H9 (cell line): ENCODE measurements around the gene NAGK. TPM values are rescaled to one million over a fixed set of nuclear protein-coding genes. Genes with fewer than 3 reads are reported as not detected.
A peak's percentile ranks its signal among the peaks of the same experiment; 100 is the strongest.

ENCODE experiments used
- DNase-seq: peaks from one replicate; pipeline ENCODE4 v3.0.0-alpha.2; 2017
- H2AFZ ChIP-seq: one replicate; pipeline ENCODE4 v1.6.1; 2013; ENCODE audit warnings: mild to moderate bottlenecking, low read length, control low read depth, moderate library complexity
- H2AK5ac ChIP-seq: 2 replicates; pipeline ENCODE4 v1.6.1; 2013; ENCODE audit warnings: low read length, control low read depth, mixed read lengths; ENCODE audit not compliant: insufficient read length
- H2BK120ac ChIP-seq: one replicate; pipeline ENCODE4 v1.6.1; 2013; ENCODE audit warnings: low read depth, mild to moderate bottlenecking, low read length, control low read depth, inconsistent platforms; ENCODE audit not compliant: poor library complexity, severe bottlenecking
- H2BK12ac ChIP-seq: 2 replicates; pipeline ENCODE4 v1.6.1; 2013; ENCODE audit warnings: low read length, control low read depth, mixed read lengths, low read depth; ENCODE audit not compliant: insufficient read length
- H2BK15ac ChIP-seq: 2 replicates; pipeline ENCODE4 v1.6.1; 2013; ENCODE audit warnings: low read depth, low read length, control low read depth
- H2BK20ac ChIP-seq: one replicate; pipeline ENCODE4 v1.6.1; 2013; ENCODE audit warnings: low read depth, mild to moderate bottlenecking, low read length, control low read depth, inconsistent platforms; ENCODE audit not compliant: poor library complexity, severe bottlenecking
- H2BK5ac ChIP-seq: 2 replicates; pipeline ENCODE4 v1.6.1; 2013; ENCODE audit warnings: low read length, control low read depth, mixed read lengths; ENCODE audit not compliant: insufficient read length
- H3K14ac ChIP-seq: 2 replicates; pipeline ENCODE4 v1.6.1; 2013; ENCODE audit warnings: low read length, control low read depth; ENCODE audit not compliant: insufficient read depth
- H3K18ac ChIP-seq: 2 replicates; pipeline ENCODE4 v1.6.1; 2013; ENCODE audit warnings: low read depth, mild to moderate bottlenecking, mixed read lengths, low read length, control low read depth; ENCODE audit not compliant: insufficient read length
- H3K23ac ChIP-seq: 2 replicates; pipeline ENCODE4 v1.6.1; 2013; ENCODE audit warnings: low read length, control low read depth, mixed read lengths, low read depth; ENCODE audit not compliant: insufficient read length
- H3K23me2 ChIP-seq: 2 replicates; pipeline ENCODE4 v1.6.1; 2013; ENCODE audit warnings: low read depth, mild to moderate bottlenecking, mixed read lengths, low read length, control low read depth; ENCODE audit not compliant: insufficient read length, poor library complexity, severe bottlenecking
- H3K27ac ChIP-seq: 2 replicates; pipeline ENCODE4 v1.5.1; 2013; ENCODE audit warnings: low read length, control low read depth, mixed read lengths, low read depth; ENCODE audit not compliant: insufficient read length
- H3K27me3 ChIP-seq: 2 replicates; pipeline ENCODE4 v1.6.1; 2013; ENCODE audit warnings: low read length, control low read depth, inconsistent platforms; ENCODE audit not compliant: insufficient read depth
- H3K4ac ChIP-seq: 2 replicates; pipeline ENCODE4 v1.6.1; 2013; ENCODE audit warnings: low read depth, mild to moderate bottlenecking, control low read depth, inconsistent platforms, low read length, moderate library complexity
- H3K4me1 ChIP-seq: 2 replicates; pipeline ENCODE4 v1.6.1; 2013; ENCODE audit warnings: low read length, control low read depth, inconsistent platforms; ENCODE audit not compliant: insufficient read depth
- H3K4me2 ChIP-seq: 2 replicates; pipeline ENCODE4 v1.6.1; 2013; ENCODE audit warnings: low read length, control low read depth, mixed read lengths; ENCODE audit not compliant: insufficient read length, insufficient read depth
- H3K56ac ChIP-seq: 2 replicates; pipeline ENCODE4 v1.6.1; 2013; ENCODE audit warnings: low read depth, mild to moderate bottlenecking, mixed read lengths, low read length, control low read depth; ENCODE audit not compliant: insufficient read length
- H3K79me1 ChIP-seq: 2 replicates; pipeline ENCODE4 v1.6.1; 2013; ENCODE audit warnings: low read depth, mild to moderate bottlenecking, moderate library complexity, low read length, control low read depth, inconsistent platforms; ENCODE audit not compliant: insufficient read depth, poor library complexity, severe bottlenecking
- H3K79me2 ChIP-seq: 2 replicates; pipeline ENCODE4 v1.6.1; 2013; ENCODE audit warnings: low read length, control low read depth, inconsistent platforms; ENCODE audit not compliant: insufficient read depth
- H3K9ac ChIP-seq: 2 replicates; pipeline ENCODE4 v1.6.1; 2013; ENCODE audit warnings: low read length, control low read depth, mixed read lengths; ENCODE audit not compliant: insufficient read length; ENCODE audit errors: extremely low read depth
- H3K9me3 ChIP-seq: one replicate; pipeline ENCODE4 v1.6.1; 2013; ENCODE audit warnings: low read depth, low read length, inconsistent platforms; ENCODE audit not compliant: control insufficient read depth
- H3T11ph ChIP-seq: one replicate; pipeline ENCODE4 v1.6.1; 2013; ENCODE audit warnings: mild to moderate bottlenecking, low read length, control low read depth, inconsistent platforms
- H4K20me1 ChIP-seq: one replicate; pipeline ENCODE4 v1.6.1; 2013; ENCODE audit not compliant: control insufficient read depth, insufficient read length, insufficient read depth
- H4K5ac ChIP-seq: 2 replicates; pipeline ENCODE4 v1.6.1; 2013; ENCODE audit warnings: low read depth, mild to moderate bottlenecking, mixed read lengths, low read length, control low read depth; ENCODE audit not compliant: insufficient read length
- H4K8ac ChIP-seq: replicated peaks from 2 replicates; pipeline ENCODE4 v1.6.1; 2013; ENCODE audit warnings: low read length, control low read depth, mixed read lengths, low read depth; ENCODE audit not compliant: insufficient read length
- H4K91ac ChIP-seq: 2 replicates; pipeline ENCODE4 v1.6.1; 2013; ENCODE audit warnings: low read depth, mild to moderate bottlenecking, moderate library complexity, mixed read lengths, low read length, control low read depth; ENCODE audit not compliant: insufficient read length
- H3K27ac Mint-ChIP-seq, 3 experiments: 2 replicates in 2 of 3; 3 replicates in 1 of 3; pipeline ENCODE4 v1.8.0; 2020 to 2021; ENCODE audit warnings: mixed read lengths in 3 of 3, mild to moderate bottlenecking in 1 of 3, moderate library complexity in 1 of 3
- H3K27me3 Mint-ChIP-seq: 2 replicates; pipeline ENCODE4 v1.8.0; 2021; ENCODE audit warnings: low read depth, mild to moderate bottlenecking, moderate library complexity, mixed read lengths
- H3K36me3 Mint-ChIP-seq, 3 experiments: 2 replicates in 2 of 3; 3 replicates in 1 of 3; pipeline ENCODE4 v1.8.0; 2020 to 2021; ENCODE audit warnings: low read depth in 3 of 3, mixed read lengths in 3 of 3; ENCODE audit not compliant: insufficient read depth in 1 of 3
- H3K4me1 Mint-ChIP-seq, 2 experiments: 2 replicates each; pipeline ENCODE4 v1.8.0; 2020; ENCODE audit warnings: mixed read lengths in 2 of 2
- H3K4me3 Mint-ChIP-seq, 2 experiments: 2 replicates in 1 of 2; 3 replicates in 1 of 2; pipeline ENCODE4 v1.8.0; 2020 to 2021; ENCODE audit warnings: mild to moderate bottlenecking in 2 of 2, mixed read lengths in 2 of 2, moderate library complexity in 1 of 2
- H3K9me3 Mint-ChIP-seq, 2 experiments: 2 replicates in 1 of 2; 3 replicates in 1 of 2; pipeline ENCODE4 v1.8.0; 2020; ENCODE audit warnings: mild to moderate bottlenecking in 2 of 2, mixed read lengths in 2 of 2, moderate library complexity in 1 of 2
- WGBS: extraction: QIAGEN DNeasy Blood & Tissue Kit; methylation state at CpG from one replicate; pipeline ENCODE4 v1.1.7; 2013; ENCODE audit warnings: missing lambda C conversion rate, low lambda C conversion rate, mixed read lengths; ENCODE audit not compliant: insufficient read length; ENCODE audit errors: extremely low coverage; 5-methylcytosine and 5-hydroxymethylcytosine counted together
- total RNA-seq: library from RNA; stranded (reverse); gene quantifications from 2 replicates; pipeline ENCODE4 v1.2.1, GENCODE V29; 2021
- TF ChIP-seq, protein P1 (sequence below): fragments of 200-600 bp; sonication (generic); conservative IDR thresholded peaks from 3 replicates; pipeline ENCODE4 v1.8.0; 2021; ENCODE audit warnings: antibody characterized with exemption, mild to moderate bottlenecking

The NAGK gene
- total RNA-seq, 1 experiment from 2014 or later, result 74.4 TPM

DNA sequence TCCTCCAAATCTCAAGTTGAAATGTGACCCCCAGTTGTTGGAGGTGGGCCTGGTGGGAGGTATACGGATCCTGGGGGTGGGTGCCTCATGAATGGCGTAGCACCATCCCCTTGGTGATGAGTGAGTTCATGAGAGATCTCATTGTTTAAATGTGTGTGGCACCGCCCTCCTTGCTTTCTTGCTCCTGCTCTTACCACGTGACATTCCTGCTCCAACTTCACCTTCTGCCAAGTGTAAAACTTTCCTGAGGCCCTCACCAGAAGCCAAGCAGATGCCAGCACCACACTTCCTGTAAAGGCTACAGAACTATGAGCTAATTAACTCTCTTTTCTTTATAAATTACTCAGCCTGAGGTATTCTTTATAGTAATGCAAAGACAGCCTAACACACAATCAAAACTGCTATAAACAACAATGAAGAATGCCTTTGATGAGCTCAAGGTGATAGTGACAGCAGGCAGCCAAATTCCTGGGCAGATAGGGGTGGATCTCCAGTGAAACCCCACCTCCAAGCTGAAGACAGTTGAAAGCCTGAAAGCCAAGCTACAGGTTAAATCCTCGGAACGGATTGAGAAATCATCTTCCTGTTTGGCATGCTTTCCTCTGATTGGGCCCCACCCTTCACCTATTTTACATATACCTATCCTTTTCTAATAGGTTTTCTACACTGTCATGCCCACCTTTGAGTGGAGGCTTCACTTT, 34.7 kb downstream of the NAGK start:
- no peaks in the 10 kb centered on the region for H3K79me2 ChIP-seq
- H4K20me1 ChIP-seq, result no peaks in the 10 kb centered on the region
- peaks cover 24% of the 10 kb centered on the region in 2 experiments for H3K4me1 Mint-ChIP-seq
- H4K8ac ChIP-seq, result no peak overlapping the region
- H4K91ac ChIP-seq, result no peak overlapping the region
- no peak overlapping the region for H4K5ac ChIP-seq
- no peak overlapping the region for H2AFZ ChIP-seq
- H2BK20ac ChIP-seq, result no peak overlapping the region
- peak overlapping the region; percentile 69 for H3K27ac ChIP-seq
- H3K27me3 ChIP-seq, result no peaks in the 10 kb centered on the region
- H2BK15ac ChIP-seq, result no peak overlapping the region
- H3K14ac ChIP-seq, result no peak overlapping the region; the same call in 1 of the 2 replicates
- H3K23me2 ChIP-seq, result no peaks in the 10 kb centered on the region
- no peaks in the 10 kb centered on the region for H3K79me1 ChIP-seq
- H3K18ac ChIP-seq, result no peak overlapping the region
- H3K27me3 Mint-ChIP-seq, result peaks cover 2% of the 10 kb centered on the region; the same call in 1 of the 2 replicates
- H2AK5ac ChIP-seq, result no peak overlapping the region
- no peak overlapping the region for H3K9ac ChIP-seq
- peak overlapping the region; percentile 74 to 90 (median 90) for H3K27ac Mint-ChIP-seq
- no peak overlapping the region for H2BK12ac ChIP-seq
- peaks cover 0 to 5% of the 10 kb centered on the region in 2 experiments; a peak in 2 of 5 replicates for H3K9me3 Mint-ChIP-seq
- TF ChIP-seq, protein P1, sequence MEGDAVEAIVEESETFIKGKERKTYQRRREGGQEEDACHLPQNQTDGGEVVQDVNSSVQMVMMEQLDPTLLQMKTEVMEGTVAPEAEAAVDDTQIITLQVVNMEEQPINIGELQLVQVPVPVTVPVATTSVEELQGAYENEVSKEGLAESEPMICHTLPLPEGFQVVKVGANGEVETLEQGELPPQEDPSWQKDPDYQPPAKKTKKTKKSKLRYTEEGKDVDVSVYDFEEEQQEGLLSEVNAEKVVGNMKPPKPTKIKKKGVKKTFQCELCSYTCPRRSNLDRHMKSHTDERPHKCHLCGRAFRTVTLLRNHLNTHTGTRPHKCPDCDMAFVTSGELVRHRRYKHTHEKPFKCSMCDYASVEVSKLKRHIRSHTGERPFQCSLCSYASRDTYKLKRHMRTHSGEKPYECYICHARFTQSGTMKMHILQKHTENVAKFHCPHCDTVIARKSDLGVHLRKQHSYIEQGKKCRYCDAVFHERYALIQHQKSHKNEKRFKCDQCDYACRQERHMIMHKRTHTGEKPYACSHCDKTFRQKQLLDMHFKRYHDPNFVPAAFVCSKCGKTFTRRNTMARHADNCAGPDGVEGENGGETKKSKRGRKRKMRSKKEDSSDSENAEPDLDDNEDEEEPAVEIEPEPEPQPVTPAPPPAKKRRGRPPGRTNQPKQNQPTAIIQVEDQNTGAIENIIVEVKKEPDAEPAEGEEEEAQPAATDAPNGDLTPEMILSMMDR, result no peak
- no peaks in the 10 kb centered on the region for H3K9me3 ChIP-seq
- peak overlapping the region; percentile 45 for H3K4me2 ChIP-seq
- no peak overlapping the region for H2BK5ac ChIP-seq
- no peak overlapping the region for H3K56ac ChIP-seq
- peak overlapping the region in 1 of 2 experiments; percentile 17; a peak in 3 of 5 replicates for H3K4me3 Mint-ChIP-seq
- H2BK120ac ChIP-seq, result no peak overlapping the region
- H3K23ac ChIP-seq, result no peak overlapping the region
- peaks cover 0 to 4% (median 0%) of the 10 kb centered on the region in 3 experiments; a peak in 2 of 7 replicates for H3K36me3 Mint-ChIP-seq
- DNase-seq, result peak; percentile 72
- H3T11ph ChIP-seq, result no peak overlapping the region
- no CpG with 5 or more reads among the region's 6 CpGs for WGBS
- H3K4me1 ChIP-seq, result peaks cover 9% of the 10 kb centered on the region; the same call in 1 of the 2 replicates
- H3K4ac ChIP-seq, result no peak overlapping the region
